ENCODE measurements around the gene PRR14.
"Not testable (repeated sequence)": the region's sequence is repeated elsewhere in the genome, so short reads cannot be mapped to it uniquely, and the experiment has no call there.

The PRR14 gene

GRCh38 chr16:30633526-30633925, 17.2 kb upstream of the PRR14 start:
- no peak for DNase-seq

- DNase-seq = no peak
Measured at GRCh38 chr16:30636599-30636998, 14.2 kb upstream of the PRR14 start.

GRCh38 chr16:30637139-30637538, 13.6 kb upstream of the PRR14 start:
- DNase-seq = not testable (repeated sequence)

GRCh38 chr16:30637944-30638343, 12.8 kb upstream of the PRR14 start:
- DNase-seq = no peak

GRCh38 chr16:30641378-30641982, 9.3 kb upstream of the PRR14 start:
- DNase-seq = no peak

GRCh38 chr16:30644334-30644830, 6.4 kb upstream of the PRR14 start:
- no peak for DNase-seq

- DNase-seq = no peak
Measured at GRCh38 chr16:30645727-30646126, 5.0 kb upstream of the PRR14 start.

GRCh38 chr16:30647274-30647571, 3.5 kb upstream of the PRR14 start:
- no peak for DNase-seq

- no peak for DNase-seq
Measured at GRCh38 chr16:30649725-30650368, 913 bp upstream of the PRR14 start.

- peak; percentile 84 to 89 for DNase-seq
Measured at GRCh38 chr16:30651124-30652004, 604 bp downstream of the PRR14 start.

- no peak for DNase-seq
Measured at GRCh38 chr16:30652005-30652296, 1.2 kb downstream of the PRR14 start.

GRCh38 chr16:30652718-30653117, 2.0 kb downstream of the PRR14 start:
- DNase-seq = no peak

GRCh38 chr16:30654856-30655255, 4.1 kb downstream of the PRR14 start:
- DNase-seq = no peak

- no peak for DNase-seq
Measured at GRCh38 chr16:30655815-30656347, 5.1 kb downstream of the PRR14 start.

- no peak for DNase-seq
Measured at GRCh38 chr16:30656388-30656787, 5.6 kb downstream of the PRR14 start.

- no peak for DNase-seq
Measured at GRCh38 chr16:30656974-30657865, 6.5 kb downstream of the PRR14 start.

- peak; percentile 100 for DNase-seq
Measured at GRCh38 chr16:30657866-30658730, 7.3 kb downstream of the PRR14 start, which contains the start of gene FBRS. TSS of gene FBRS (plus strand) at chr16:30658431. CDS start at chr16:30659519, 1,088 bp downstream.

- no peak for DNase-seq
Measured at GRCh38 chr16:30658731-30659506, 8.2 kb downstream of the PRR14 start.

GRCh38 chr16:30659507-30660423, 9.0 kb downstream of the PRR14 start:
- DNase-seq = peak; percentile 71 to 72
